HepG2 (cell line): Measurements from ENCODE around the gene CYP26A1. TPM values are rescaled to one million over a fixed set of nuclear protein-coding genes. Genes with fewer than 3 reads are reported as not detected.

Experiments
- AFF4 ChIP-seq: sonication (generic); formaldehyde crosslinking; IDR thresholded peaks from 2 replicates; pipeline ENCODE4 v1.4.0; 2020; ENCODE audit warnings: missing genetic modification reagents
- ARID2 ChIP-seq: sonication (generic); formaldehyde crosslinking; IDR thresholded peaks from 2 replicates; pipeline ENCODE4 v1.8.1; 2022; ENCODE audit warnings: mild to moderate bottlenecking, missing genetic modification reagents, borderline replicate concordance
- ATF4 ChIP-seq, 2 experiments: fragments of 450-650 bp in 1 of 2; sonication (generic) in 1 of 2; formaldehyde crosslinking; IDR thresholded peaks; 2 replicates each; pipeline versions ENCODE4 v1.5.0 to v1.8.0; 2020 to 2022; ENCODE audit warnings: mild to moderate bottlenecking in 1 of 2, missing genetic modification reagents in 1 of 2
- DPF2 ChIP-seq: sonication (generic); formaldehyde crosslinking; IDR thresholded peaks from 2 replicates; pipeline ENCODE4 v1.4.0; 2020; ENCODE audit warnings: mild to moderate bottlenecking, low read depth, missing genetic modification reagents, borderline replicate concordance
- DR1 ChIP-seq: sonication (generic); formaldehyde crosslinking; IDR thresholded peaks from 2 replicates; pipeline ENCODE4 v1.8.0; 2021; ENCODE audit warnings: mild to moderate bottlenecking, missing genetic modification reagents, inconsistent platforms
- KLF11 ChIP-seq: IDR thresholded peaks from 2 replicates; pipeline ENCODE4 v1.6.1; 2016; ENCODE audit warnings: missing compliant biosample characterization
- KLF13 ChIP-seq: sonication (generic); formaldehyde crosslinking; IDR thresholded peaks from 2 replicates; pipeline ENCODE4 v1.4.0; 2020; ENCODE audit warnings: mild to moderate bottlenecking, missing genetic modification reagents
- PCBP1 ChIP-seq: fragments of 200-400 bp; formaldehyde crosslinking; IDR thresholded peaks from 2 replicates; pipeline ENCODE4 v1.6.1; 2017; ENCODE audit warnings: mild to moderate bottlenecking, low read depth, low read length, borderline replicate concordance
- PLRG1 ChIP-seq: fragments of 450-650 bp; conservative IDR thresholded peaks from 2 replicates; pipeline ENCODE4 v1.6.1; 2016
- RARG ChIP-seq: sonication (generic); formaldehyde crosslinking; IDR thresholded peaks from 2 replicates; pipeline ENCODE4 v1.4.0; 2020; ENCODE audit warnings: low read depth, mild to moderate bottlenecking, missing genetic modification reagents
- RCOR2 ChIP-seq: IDR thresholded peaks from 2 replicates; pipeline ENCODE4 v1.6.1; 2016; ENCODE audit warnings: missing biosample characterization, missing genetic modification reagents
- SOX5 ChIP-seq: IDR thresholded peaks from 2 replicates; pipeline ENCODE4 v1.6.1; 2016; ENCODE audit warnings: borderline replicate concordance
- SPEN ChIP-seq: sonication (generic); formaldehyde crosslinking; IDR thresholded peaks from 2 replicates; pipeline ENCODE4 v1.5.1; 2020; ENCODE audit warnings: low read depth, mild to moderate bottlenecking, missing genetic modification reagents
- TRAFD1 ChIP-seq: sonication (generic); formaldehyde crosslinking; IDR thresholded peaks from 2 replicates; pipeline ENCODE4 v1.5.1; 2020; ENCODE audit warnings: missing genetic modification reagents, mild to moderate bottlenecking, borderline replicate concordance
- USF2 ChIP-seq, 2 experiments: sonication (generic) in 1 of 2; formaldehyde crosslinking in 1 of 2; IDR thresholded peaks; 2 replicates each; pipeline versions ENCODE4 v1.5.1 to v1.6.1; 2011 to 2020; ENCODE audit warnings: borderline replicate concordance in 1 of 2, low read depth in 1 of 2, low read length in 1 of 2, mild to moderate bottlenecking in 1 of 2, missing genetic modification reagents in 1 of 2, moderate library complexity in 1 of 2
- ZFP36 ChIP-seq: fragments of 150-350 bp; IDR thresholded peaks from 2 replicates; pipeline ENCODE4 v1.6.1; 2018; ENCODE audit warnings: borderline replicate concordance, low read length, low read depth; ENCODE audit not compliant: partially characterized antibody
- ZFY ChIP-seq: sonication (generic); formaldehyde crosslinking; IDR thresholded peaks from 2 replicates; pipeline ENCODE4 v1.4.0; 2020; ENCODE audit warnings: missing genetic modification reagents
- ZNF33A ChIP-seq: sonication (generic); formaldehyde crosslinking; IDR thresholded peaks from 2 replicates; pipeline ENCODE4 v1.5.1; 2020; ENCODE audit warnings: missing genetic modification reagents, mild to moderate bottlenecking, moderate library complexity, borderline replicate concordance
- ZNF761 ChIP-seq: sonication (generic); formaldehyde crosslinking; conservative IDR thresholded peaks from 2 replicates; pipeline ENCODE4 v1.4.0; 2020; ENCODE audit warnings: mild to moderate bottlenecking, missing genetic modification reagents
- ZNF891 ChIP-seq: sonication (generic); formaldehyde crosslinking; IDR thresholded peaks from 2 replicates; pipeline ENCODE4 v1.5.0; 2020; ENCODE audit warnings: mild to moderate bottlenecking, missing genetic modification reagents
- ZSCAN22 ChIP-seq: sonication (generic); formaldehyde crosslinking; IDR thresholded peaks from 2 replicates; pipeline ENCODE4 v1.4.0; 2020; ENCODE audit warnings: mild to moderate bottlenecking, missing genetic modification reagents
- polyA plus RNA-seq, 8 experiments: library from polyadenylated mRNA; depleted of rRNA in 3 of 8; stranded (reverse) in 7 of 8; unstranded in 1 of 8; fragments of >200 nt; fragmentation: Illumina TruSeq in 4 of 8; extraction: Trizol in 4 of 8; gene quantifications; 2 replicates each; pipeline versions ENCODE4 v1.2.1 to v1.2.3, GENCODE V29; 2011 to 2016; ENCODE audit warnings: low read depth in 4 of 8, missing spikeins in 1 of 8, mixed read lengths in 1 of 8; ENCODE audit not compliant: insufficient read depth in 1 of 8
- total RNA-seq, 5 experiments: library from RNA; depleted of rRNA; stranded (reverse); fragments of >200 nt; fragmentation: Illumina TruSeq; extraction: Trizol; gene quantifications; 2 replicates each; pipeline ENCODE4 v1.2.3, GENCODE V29; 2016; ENCODE audit warnings: low read depth in 1 of 5

Gene CYP26A1
- total and polyA plus RNA-seq, 2 of the 13 experiments (the other 11 are each of a cell fraction or from before 2014, with no cell fraction given), result 0.15 TPM; not detected in 1

- no peak for TF ChIP-seq AFF4 (CRISPR knock-in tag)
- TF ChIP-seq ARID2 (CRISPR knock-in tag), result no peak
- no peak for TF ChIP-seq ZNF33A (CRISPR knock-in tag)
- TF ChIP-seq KLF11 (CRISPR knock-in tag), result no peak
- no peak for TF ChIP-seq ZFP36
- no peak for TF ChIP-seq TRAFD1
- TF ChIP-seq RCOR2, result no peak
- TF ChIP-seq ATF4 (CRISPR knock-in tag; IDR thresholded peaks at IDR 0.05), result no peak
- TF ChIP-seq RARG (CRISPR knock-in tag), result no peak
- TF ChIP-seq DR1, result no peak
- TF ChIP-seq ZNF761 (CRISPR knock-in tag), result no peak
- TF ChIP-seq DPF2 (CRISPR knock-in tag), result no peak
- TF ChIP-seq ZNF891 (CRISPR knock-in tag), result no peak
- TF ChIP-seq ZFY (CRISPR knock-in tag), result no peak
- no peak for TF ChIP-seq KLF13 (CRISPR knock-in tag)
- TF ChIP-seq USF2 (IDR thresholded peaks at IDR 0.05; ENCODE audit: low read depth, low read length), result no peak
- no peak for TF ChIP-seq USF2 (CRISPR knock-in tag; IDR thresholded peaks at IDR 0.05; ENCODE audit: borderline replicate concordance)
- TF ChIP-seq SPEN (CRISPR knock-in tag), result no peak; the same call in 1 of the 2 replicates
- no peak for TF ChIP-seq PLRG1
- peak; percentile 37; the same call in 1 of the 2 replicates for TF ChIP-seq SOX5
- TF ChIP-seq ZSCAN22 (CRISPR knock-in tag), result no peak
- TF ChIP-seq PCBP1, result no peak
Measured at GRCh38 chr10:93071674-93072224, 1.9 kb upstream of the CYP26A1 start (continued).
